ENCODE measurements around the gene THRB. TPM values are rescaled to one million over a fixed set of nuclear protein-coding genes. Genes with fewer than 3 reads are reported as not detected.

THRB gene
- total RNA-seq, 1 donor from 2014 or later: 22.8 TPM

DNA sequence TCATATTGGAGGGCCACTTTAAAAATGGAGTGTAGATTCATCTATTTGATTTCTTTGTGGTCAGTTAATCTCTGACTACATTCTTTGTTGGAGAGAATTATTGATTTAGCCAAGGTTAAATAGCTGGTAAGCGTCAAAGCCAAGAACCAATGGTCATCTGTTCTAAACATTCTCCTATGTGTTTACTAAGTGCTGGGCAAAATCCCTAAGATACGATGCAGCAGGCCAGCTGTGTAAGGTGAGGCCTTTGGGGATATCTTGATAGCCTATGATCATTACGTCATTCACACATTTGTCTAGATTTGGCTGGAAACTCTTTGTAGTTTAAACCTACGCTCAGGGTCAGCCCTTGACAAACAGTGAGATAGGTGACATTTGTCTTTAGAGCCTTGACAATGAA, 313.4 kb downstream of the THRB start:
- H3K27ac ChIP-seq: no peak overlapping the region
- H3K27me3 ChIP-seq: no peaks in the 10 kb centered on the region
- no peaks in the 10 kb centered on the region for H3K36me3 ChIP-seq
- no peaks in the 10 kb centered on the region for H3K9me3 ChIP-seq
- DNase-seq (ENCODE audit: extremely low spot score in 2 of 2): no peak
- H3K4me3 ChIP-seq: no peak overlapping the region
- H3K4me1 ChIP-seq: peaks cover 21% of the 10 kb centered on the region
- intact Hi-C loops (cut with DNase I): no loop called here
- TF ChIP-seq POLR2A (IDR thresholded peaks at IDR 0.05) (no peak), POLR2AphosphoS5 (IDR thresholded peaks at IDR 0.05; ENCODE audit: insufficient read depth in 1 of 2, low read depth in 1 of 2) (no peak)
- TF ChIP-seq, protein P1, sequence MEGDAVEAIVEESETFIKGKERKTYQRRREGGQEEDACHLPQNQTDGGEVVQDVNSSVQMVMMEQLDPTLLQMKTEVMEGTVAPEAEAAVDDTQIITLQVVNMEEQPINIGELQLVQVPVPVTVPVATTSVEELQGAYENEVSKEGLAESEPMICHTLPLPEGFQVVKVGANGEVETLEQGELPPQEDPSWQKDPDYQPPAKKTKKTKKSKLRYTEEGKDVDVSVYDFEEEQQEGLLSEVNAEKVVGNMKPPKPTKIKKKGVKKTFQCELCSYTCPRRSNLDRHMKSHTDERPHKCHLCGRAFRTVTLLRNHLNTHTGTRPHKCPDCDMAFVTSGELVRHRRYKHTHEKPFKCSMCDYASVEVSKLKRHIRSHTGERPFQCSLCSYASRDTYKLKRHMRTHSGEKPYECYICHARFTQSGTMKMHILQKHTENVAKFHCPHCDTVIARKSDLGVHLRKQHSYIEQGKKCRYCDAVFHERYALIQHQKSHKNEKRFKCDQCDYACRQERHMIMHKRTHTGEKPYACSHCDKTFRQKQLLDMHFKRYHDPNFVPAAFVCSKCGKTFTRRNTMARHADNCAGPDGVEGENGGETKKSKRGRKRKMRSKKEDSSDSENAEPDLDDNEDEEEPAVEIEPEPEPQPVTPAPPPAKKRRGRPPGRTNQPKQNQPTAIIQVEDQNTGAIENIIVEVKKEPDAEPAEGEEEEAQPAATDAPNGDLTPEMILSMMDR (IDR thresholded peaks at IDR 0.05): no peak

DNA sequence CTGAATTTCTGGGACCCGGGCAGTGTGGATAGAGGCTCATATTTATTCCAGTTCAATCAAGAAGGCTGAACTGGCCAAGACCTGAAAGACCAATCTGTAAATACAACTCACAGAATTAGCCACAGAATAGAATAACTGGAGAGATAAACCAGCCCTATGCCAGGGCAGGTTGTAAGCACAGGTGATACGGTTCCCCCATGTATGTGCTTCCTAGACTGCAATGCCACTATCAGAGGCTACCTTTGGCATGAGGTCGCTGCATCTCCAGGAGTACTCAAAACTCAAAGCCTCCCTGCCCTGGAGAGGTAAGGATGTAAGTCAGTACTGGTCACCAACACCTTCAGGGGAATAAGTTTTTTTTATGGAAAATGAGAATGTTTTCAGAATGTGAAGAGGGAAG, 314.0 kb downstream of the THRB start:
- intact Hi-C loops (cut with DNase I): no loop called here
- no peaks in the 10 kb centered on the region for H3K27me3 ChIP-seq
- H3K4me3 ChIP-seq: no peak overlapping the region
- no peaks in the 10 kb centered on the region for H3K36me3 ChIP-seq
- no peaks in the 10 kb centered on the region for H3K9me3 ChIP-seq
- DNase-seq (ENCODE audit: extremely low spot score in 2 of 2): no peak
- TF ChIP-seq POLR2A (IDR thresholded peaks at IDR 0.05) (no peak), POLR2AphosphoS5 (IDR thresholded peaks at IDR 0.05; ENCODE audit: insufficient read depth in 1 of 2, low read depth in 1 of 2) (no peak)
- TF ChIP-seq, protein P1 (IDR thresholded peaks at IDR 0.05): no peak
- H3K4me1 ChIP-seq: peaks cover 15% of the 10 kb centered on the region
- no peak overlapping the region for H3K27ac ChIP-seq

DNA sequence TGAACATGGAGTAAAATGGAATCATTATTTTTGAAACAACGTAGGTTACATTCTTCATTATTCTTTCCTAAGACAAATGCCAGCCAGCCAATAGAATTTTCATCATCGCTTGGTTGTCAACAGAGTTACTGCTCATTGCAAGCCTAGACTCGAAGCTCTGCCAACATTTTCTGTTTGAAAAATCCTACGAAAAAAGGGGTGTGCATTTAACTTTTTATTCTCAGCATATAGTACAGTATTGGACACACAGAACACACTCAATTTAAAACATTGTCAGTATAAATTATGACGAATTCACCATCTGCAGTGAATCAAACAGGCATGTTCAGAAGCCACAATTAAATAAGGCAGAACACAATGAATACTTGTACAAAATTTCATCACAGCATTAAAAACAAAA, 317.4 kb downstream of the THRB start:
- TF ChIP-seq, protein P1 (IDR thresholded peaks at IDR 0.05): no peak
- no peak for TF ChIP-seq POLR2AphosphoS5 (IDR thresholded peaks at IDR 0.05; ENCODE audit: insufficient read depth in 1 of 2, low read depth in 1 of 2)
- TF ChIP-seq POLR2A (IDR thresholded peaks at IDR 0.05): no peak
- intact Hi-C loops (cut with DNase I): no loop called here
- peaks cover 14% of the 10 kb centered on the region for H3K4me1 ChIP-seq
- no peak overlapping the region for H3K27ac ChIP-seq
- no peak overlapping the region for H3K4me3 ChIP-seq
- DNase-seq (ENCODE audit: extremely low spot score in 2 of 2): no peak
- H3K27me3 ChIP-seq: no peaks in the 10 kb centered on the region
- no peaks in the 10 kb centered on the region for H3K9me3 ChIP-seq
- H3K36me3 ChIP-seq: no peaks in the 10 kb centered on the region

DNA sequence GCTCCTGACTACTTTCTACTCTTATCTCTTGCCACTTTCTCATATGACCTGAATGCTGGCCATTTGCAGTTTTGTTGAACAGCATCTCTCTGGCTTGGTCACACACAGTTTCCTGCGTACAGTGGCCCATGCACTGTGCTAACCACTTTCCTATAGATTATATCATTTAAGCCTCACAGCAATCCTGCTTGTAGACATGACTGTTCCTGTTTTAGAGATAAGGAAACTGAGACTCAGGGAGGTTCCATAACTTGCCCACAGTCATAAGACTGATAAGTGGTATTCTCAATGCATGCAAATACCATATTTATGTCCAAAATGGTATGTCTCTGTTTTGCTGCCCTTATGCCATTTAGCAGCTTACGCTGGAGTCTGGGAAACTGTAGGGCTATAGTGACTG, 320.0 kb downstream of the THRB start:
- DNase-seq (ENCODE audit: extremely low spot score in 2 of 2): no peak
- peaks cover 14% of the 10 kb centered on the region for H3K4me1 ChIP-seq
- no peaks in the 10 kb centered on the region for H3K36me3 ChIP-seq
- intact Hi-C loops (cut with DNase I): no loop called here
- TF ChIP-seq, protein P1 (IDR thresholded peaks at IDR 0.05): no peak
- TF ChIP-seq POLR2AphosphoS5 (IDR thresholded peaks at IDR 0.05; ENCODE audit: insufficient read depth in 1 of 2, low read depth in 1 of 2) (no peak), POLR2A (IDR thresholded peaks at IDR 0.05) (no peak)
- H3K27ac ChIP-seq: no peak overlapping the region
- no peaks in the 10 kb centered on the region for H3K9me3 ChIP-seq
- H3K27me3 ChIP-seq: no peaks in the 10 kb centered on the region
- H3K4me3 ChIP-seq: no peak overlapping the region

DNA sequence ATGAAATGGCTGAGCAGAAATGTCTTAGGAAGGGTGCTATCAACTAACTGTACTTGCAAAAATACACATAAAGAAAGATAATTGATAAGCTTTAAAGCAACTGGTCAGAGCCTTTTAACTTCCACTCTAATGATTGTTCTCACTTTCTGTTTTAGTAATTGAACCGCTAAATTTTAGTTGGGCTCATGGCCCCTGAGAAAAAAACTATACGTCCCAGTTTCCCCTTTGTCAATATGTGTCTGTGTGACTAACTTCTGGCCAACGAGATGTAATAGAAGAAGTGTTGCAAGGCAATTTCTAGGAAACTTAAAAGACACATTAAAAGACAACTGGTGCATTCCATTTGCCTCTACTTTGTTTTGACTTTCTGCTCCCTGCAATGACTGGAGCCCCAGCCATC, 325.7 kb downstream of the THRB start:
- H3K36me3 ChIP-seq: no peaks in the 10 kb centered on the region
- no peak overlapping the region for H3K4me3 ChIP-seq
- DNase-seq (ENCODE audit: extremely low spot score in 2 of 2): no peak
- TF ChIP-seq, protein P1 (IDR thresholded peaks at IDR 0.05): no peak
- TF ChIP-seq POLR2A (IDR thresholded peaks at IDR 0.05) (no peak), POLR2AphosphoS5 (IDR thresholded peaks at IDR 0.05; ENCODE audit: insufficient read depth in 1 of 2, low read depth in 1 of 2) (no peak)
- no peaks in the 10 kb centered on the region for H3K9me3 ChIP-seq
- no peaks in the 10 kb centered on the region for H3K27me3 ChIP-seq
- H3K4me1 ChIP-seq: no peaks in the 10 kb centered on the region
- intact Hi-C loops (cut with DNase I): no loop called here
- no peak overlapping the region for H3K27ac ChIP-seq

Data from vagina (tissue), 2 donors.